HG02840 (cell line): ENCODE results near the gene SERPINB11.
"Not testable (repeated sequence)": the region's sequence is repeated elsewhere in the genome, so short reads cannot be mapped to it uniquely, and the experiment has no call there.

ENCODE experiments used
- ATAC-seq: cut with Tn5 transposase; IDR thresholded peaks from one replicate; pipeline ENCODE4 v1.9.1; 2021; ENCODE audit warnings: mild to moderate bottlenecking, moderate library complexity, moderate number of reproducible peaks; ENCODE audit not compliant: unreplicated experiment, low FRiP score

The SERPINB11 gene

GRCh38 chr18:63725682-63726480 is 23.1 kb downstream of the SERPINB11 start:
- ATAC-seq = no peak

DNA sequence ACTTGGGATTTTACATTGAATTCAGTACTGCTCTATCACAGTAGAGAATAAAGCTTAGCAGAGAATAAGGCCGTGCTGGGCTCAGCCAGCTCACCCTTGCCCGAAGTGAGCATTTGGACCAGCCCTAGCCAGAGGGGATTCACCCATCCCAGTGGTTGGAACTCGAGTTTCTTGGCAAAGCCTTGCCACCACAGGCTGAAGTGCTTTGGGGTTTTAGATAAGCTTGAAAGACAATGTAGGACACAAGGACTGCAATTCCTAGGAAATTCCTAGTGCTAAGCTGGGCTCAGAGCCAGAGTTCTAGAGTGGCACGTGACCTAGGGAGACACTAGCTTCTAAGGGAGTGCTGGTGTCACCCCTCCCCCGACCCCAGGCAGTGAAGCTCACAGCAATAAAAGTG is 28.0 kb downstream of the SERPINB11 start:
- no peak for ATAC-seq

- no peak for ATAC-seq
These were observed 28.5 kb downstream of the SERPINB11 start for GRCh38 chr18:63731215-63731614.

- ATAC-seq = no peak
These were observed 34.1 kb downstream of the SERPINB11 start for GRCh38 chr18:63736876-63737275.

- ATAC-seq = no peak
These were observed 39.0 kb downstream of the SERPINB11 start for GRCh38 chr18:63741769-63742168.

DNA sequence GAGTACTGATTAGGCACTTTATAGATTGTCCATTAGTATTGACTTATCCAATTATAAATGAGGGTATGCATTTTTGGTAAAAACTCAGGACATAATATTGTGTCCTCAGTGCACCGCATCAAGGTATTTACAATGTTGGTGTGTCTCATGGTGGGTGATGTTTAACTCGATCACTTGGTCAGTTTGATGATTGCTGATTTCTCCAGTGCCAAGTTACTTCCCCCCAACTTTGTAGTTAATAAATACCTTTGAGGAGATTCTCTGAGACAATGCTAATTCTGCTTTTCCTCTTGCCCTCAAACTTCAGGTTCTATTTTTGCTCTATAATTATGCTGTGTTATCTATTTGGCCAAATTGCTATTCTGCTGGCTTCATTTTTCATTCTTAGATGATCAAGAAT is 44.2 kb downstream of the SERPINB11 start:
- no peak for ATAC-seq

- ATAC-seq = no peak
These were observed 46.7 kb downstream of the SERPINB11 start for GRCh38 chr18:63749489-63749888.

GRCh38 chr18:63752636-63753035 is 49.9 kb downstream of the SERPINB11 start:
- ATAC-seq = no peak

DNA sequence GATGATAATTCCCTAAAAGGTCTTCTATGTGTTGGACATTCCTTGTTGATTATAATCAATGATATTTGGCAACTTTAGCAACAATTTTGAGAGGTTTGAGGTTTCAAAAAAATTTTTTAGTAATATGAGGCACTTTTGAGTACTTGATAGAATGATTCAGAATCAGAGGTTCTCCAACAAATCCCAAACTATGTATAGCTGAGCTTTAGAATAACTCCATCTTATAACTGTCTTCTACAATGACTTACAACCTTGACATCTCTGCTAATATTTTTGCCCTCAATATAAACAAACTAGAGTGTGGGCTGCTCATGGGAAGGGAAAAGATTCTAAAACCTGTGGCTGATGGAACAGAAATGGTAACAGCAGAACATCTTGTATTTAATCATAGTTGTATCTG is 50.9 kb downstream of the SERPINB11 start:
- no peak for ATAC-seq

DNA sequence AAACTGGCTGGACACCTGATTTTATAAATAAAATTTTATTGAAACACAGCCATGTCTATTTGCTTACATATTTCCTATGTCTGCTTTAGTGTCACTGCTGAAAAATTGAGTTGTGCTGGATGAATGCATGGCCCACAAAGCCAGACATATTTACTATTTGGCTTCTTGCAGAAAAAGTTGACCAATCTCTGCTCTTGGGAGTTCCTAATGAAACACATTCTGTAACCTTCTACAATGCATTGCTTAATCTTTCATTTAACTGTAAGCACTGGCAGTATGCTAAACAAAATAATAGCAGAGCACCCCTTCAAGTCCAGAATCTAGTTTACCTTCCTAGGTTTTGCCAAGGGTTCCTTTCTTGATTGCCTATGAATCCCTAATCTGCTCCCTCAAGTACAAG is 54.8 kb downstream of the SERPINB11 start:
- ATAC-seq = no peak

DNA sequence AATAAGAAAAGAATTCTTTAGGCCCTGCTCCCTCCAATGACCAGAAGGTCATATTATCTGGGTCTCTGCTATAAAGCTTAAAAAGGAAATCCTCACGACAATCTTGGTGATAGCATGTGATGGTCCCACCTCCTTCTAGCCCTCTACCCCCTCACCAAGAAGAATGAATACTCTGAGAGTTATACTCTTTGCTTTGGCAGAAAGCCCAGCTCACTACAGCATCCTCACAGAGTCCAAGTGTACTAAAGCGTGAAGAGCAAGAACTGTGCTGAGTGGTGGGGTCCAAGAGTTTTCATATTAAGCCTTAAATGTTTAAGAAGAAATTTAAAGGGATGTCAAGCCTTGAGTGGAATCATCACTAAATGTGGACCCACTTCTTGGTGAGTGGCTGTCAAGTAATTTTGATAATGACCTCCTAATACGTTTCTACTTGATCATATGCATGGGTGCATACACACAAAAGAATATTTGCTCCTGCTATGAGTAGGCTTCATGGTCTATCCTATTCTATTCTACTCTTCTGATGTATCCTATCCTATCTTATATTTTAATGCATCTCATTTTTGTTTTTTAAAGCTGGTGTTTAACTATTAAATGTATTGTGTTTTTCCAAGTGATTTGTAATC is 56.0 kb downstream of the SERPINB11 start:
- no peak for ATAC-seq

GRCh38 chr18:63759786-63760185 is 57.0 kb downstream of the SERPINB11 start:
- ATAC-seq = not testable (repeated sequence)

GRCh38 chr18:63762518-63762917 is 59.8 kb downstream of the SERPINB11 start:
- ATAC-seq = no peak

GRCh38 chr18:63763831-63764600 is 61.3 kb downstream of the SERPINB11 start:
- ATAC-seq = no peak

DNA sequence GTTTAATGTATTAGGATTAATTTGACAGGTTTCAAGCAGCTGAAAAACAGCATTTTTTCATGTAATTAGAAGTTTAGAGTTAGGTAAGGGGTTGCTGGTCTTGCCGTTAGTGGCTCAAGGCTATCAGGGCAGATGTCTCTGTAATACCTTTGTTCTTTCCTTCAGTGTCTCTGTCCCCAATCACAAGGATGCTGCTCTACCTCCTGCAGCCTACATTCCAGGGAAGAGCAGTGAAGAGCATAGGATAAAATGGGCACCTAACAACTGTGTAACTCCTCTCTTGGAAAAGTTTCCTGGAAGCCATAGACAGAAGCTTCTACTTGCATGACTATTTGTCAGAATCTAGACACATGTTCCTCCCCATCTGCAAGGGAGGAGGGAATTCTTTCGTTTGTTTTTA is 63.1 kb downstream of the SERPINB11 start:
- no peak for ATAC-seq
